ENCODE data around the gene MTCL1. TPM values are rescaled to one million over a fixed set of nuclear protein-coding genes. Genes with fewer than 3 reads are reported as not detected.

Gene MTCL1
- total RNA-seq, 1 donor from 2014 or later = 10.0 TPM

DNA sequence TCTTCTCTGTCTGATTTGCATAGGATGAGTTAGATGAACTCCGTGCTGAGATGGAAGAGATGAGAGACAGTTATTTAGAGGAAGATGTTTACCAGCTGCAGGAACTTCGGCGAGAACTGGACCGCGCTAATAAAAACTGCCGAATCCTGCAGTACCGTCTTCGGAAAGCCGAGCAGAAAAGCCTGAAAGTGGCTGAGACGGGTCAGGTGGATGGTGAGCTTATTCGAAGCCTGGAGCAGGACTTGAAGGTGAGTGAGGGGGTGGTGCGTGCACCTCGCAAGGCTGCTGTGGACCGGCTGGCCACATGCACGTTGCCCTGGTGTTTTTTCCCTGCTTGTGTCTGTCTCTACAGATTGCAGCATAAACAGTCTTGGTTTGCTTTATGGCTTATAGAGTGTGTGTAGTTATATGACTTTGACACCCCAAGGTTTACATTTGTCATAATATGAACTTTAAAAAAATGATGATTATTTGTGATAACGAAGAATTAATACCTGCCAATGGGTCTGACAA lies 13.1 kb downstream of the MTCL1 start:
- Histone ChIP-seq H3K36me3 (ENCODE audit: control insufficient read depth, insufficient read depth, low read length) (peaks cover 6% of the 10 kb centered on the region), H3K27me3 (ENCODE audit: control insufficient read depth, insufficient read depth, low read length) (no peaks in the 10 kb centered on the region), H3K4me3 (ENCODE audit: low read depth, low read length) (no peak overlapping the region)
- TF ChIP-seq, protein P1, sequence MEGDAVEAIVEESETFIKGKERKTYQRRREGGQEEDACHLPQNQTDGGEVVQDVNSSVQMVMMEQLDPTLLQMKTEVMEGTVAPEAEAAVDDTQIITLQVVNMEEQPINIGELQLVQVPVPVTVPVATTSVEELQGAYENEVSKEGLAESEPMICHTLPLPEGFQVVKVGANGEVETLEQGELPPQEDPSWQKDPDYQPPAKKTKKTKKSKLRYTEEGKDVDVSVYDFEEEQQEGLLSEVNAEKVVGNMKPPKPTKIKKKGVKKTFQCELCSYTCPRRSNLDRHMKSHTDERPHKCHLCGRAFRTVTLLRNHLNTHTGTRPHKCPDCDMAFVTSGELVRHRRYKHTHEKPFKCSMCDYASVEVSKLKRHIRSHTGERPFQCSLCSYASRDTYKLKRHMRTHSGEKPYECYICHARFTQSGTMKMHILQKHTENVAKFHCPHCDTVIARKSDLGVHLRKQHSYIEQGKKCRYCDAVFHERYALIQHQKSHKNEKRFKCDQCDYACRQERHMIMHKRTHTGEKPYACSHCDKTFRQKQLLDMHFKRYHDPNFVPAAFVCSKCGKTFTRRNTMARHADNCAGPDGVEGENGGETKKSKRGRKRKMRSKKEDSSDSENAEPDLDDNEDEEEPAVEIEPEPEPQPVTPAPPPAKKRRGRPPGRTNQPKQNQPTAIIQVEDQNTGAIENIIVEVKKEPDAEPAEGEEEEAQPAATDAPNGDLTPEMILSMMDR (IDR thresholded peaks at IDR 0.05; ENCODE audit: insufficient read depth, low read length, severe bottlenecking) = no peak
- DNase-seq (ENCODE audit: low read depth) (no peak), FAIRE-seq (no peak)

GRCh38 chr18:8719192-8719591 lies 13.8 kb downstream of the MTCL1 start:
- Histone ChIP-seq H3K36me3 (ENCODE audit: control insufficient read depth, insufficient read depth, low read length) (peaks cover 6% of the 10 kb centered on the region), H3K27me3 (ENCODE audit: control insufficient read depth, insufficient read depth, low read length) (no peaks in the 10 kb centered on the region), H3K4me3 (ENCODE audit: low read depth, low read length) (no peak overlapping the region)
- DNase-seq (ENCODE audit: low read depth) (no peak), FAIRE-seq (no peak)
- TF ChIP-seq, protein P1 (IDR thresholded peaks at IDR 0.05; ENCODE audit: insufficient read depth, low read length, severe bottlenecking) = no peak

GRCh38 chr18:8720141-8720540 lies 14.8 kb downstream of the MTCL1 start:
- H3K36me3 ChIP-seq (ENCODE audit: control insufficient read depth, insufficient read depth, low read length) = peaks cover 6% of the 10 kb centered on the region
- H3K27me3 ChIP-seq (ENCODE audit: control insufficient read depth, insufficient read depth, low read length) = no peaks in the 10 kb centered on the region
- FAIRE-seq = no peak
- H3K4me3 ChIP-seq (ENCODE audit: low read depth, low read length) = no peak overlapping the region
- no peak for DNase-seq (ENCODE audit: low read depth)
- TF ChIP-seq, protein P1 (IDR thresholded peaks at IDR 0.05; ENCODE audit: insufficient read depth, low read length, severe bottlenecking) = no peak

DNA sequence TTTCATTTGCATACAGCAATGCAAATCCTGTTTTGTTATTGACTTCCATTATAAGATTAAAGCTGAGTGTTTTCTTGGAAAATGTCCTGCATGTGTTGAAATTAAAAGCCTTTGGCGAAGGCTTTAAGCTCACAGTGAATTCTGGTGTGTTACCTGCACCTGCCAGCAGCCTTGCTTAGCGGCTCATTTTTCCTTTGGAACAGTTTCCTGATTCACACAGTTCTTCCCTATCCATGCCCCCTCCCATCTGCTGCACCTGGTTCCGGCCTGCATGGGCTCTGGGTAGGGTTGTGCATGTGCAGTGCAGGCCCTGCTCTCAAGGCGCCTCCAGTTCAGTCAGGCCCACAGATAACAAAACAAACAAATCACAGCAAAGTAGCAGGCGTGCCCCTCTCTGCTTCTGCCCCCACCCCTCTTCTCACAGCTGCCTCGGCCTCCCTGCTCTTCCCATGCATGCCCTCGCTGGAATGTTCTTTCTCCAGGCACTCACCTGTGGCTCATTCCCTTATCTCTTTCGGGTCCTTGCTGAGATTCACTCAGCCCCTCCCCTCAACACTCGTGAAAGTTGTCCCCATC lies 15.8 kb downstream of the MTCL1 start:
- H3K4me3 ChIP-seq (ENCODE audit: low read depth, low read length) = no peak overlapping the region
- no peaks in the 10 kb centered on the region for H3K27me3 ChIP-seq (ENCODE audit: control insufficient read depth, insufficient read depth, low read length)
- H3K36me3 ChIP-seq (ENCODE audit: control insufficient read depth, insufficient read depth, low read length) = peaks cover 6% of the 10 kb centered on the region
- TF ChIP-seq, protein P1 (IDR thresholded peaks at IDR 0.05; ENCODE audit: insufficient read depth, low read length, severe bottlenecking) = no peak
- FAIRE-seq (no peak), DNase-seq (ENCODE audit: low read depth) (no peak)

GRCh38 chr18:8721716-8722115 lies 16.4 kb downstream of the MTCL1 start:
- Histone ChIP-seq H3K4me3 (ENCODE audit: low read depth, low read length) (no peak overlapping the region), H3K27me3 (ENCODE audit: control insufficient read depth, insufficient read depth, low read length) (no peaks in the 10 kb centered on the region), H3K36me3 (ENCODE audit: control insufficient read depth, insufficient read depth, low read length) (peaks cover 6% of the 10 kb centered on the region)
- TF ChIP-seq, protein P1 (IDR thresholded peaks at IDR 0.05; ENCODE audit: insufficient read depth, low read length, severe bottlenecking) = no peak
- DNase-seq (ENCODE audit: low read depth) (peak; percentile 79), FAIRE-seq (no peak)

Data from bronchial epithelial cell (primary cell).